22Rv1 (cell line): ENCODE measurements around the gene TMEM178B.

Experiments
- CTCF ChIP-seq: fragments of 450-650 bp; IDR thresholded peaks from 2 replicates; pipeline ENCODE4 v1.5.1; 2017; ENCODE audit warnings: mild to moderate bottlenecking
- ZFX ChIP-seq: fragments of 450-650 bp; IDR thresholded peaks from 2 replicates; pipeline ENCODE4 v1.6.1; 2017; ENCODE audit warnings: antibody characterized with exemption, borderline replicate concordance

- no peak for TF ChIP-seq CTCF
- TF ChIP-seq ZFX = no peak
These were observed 404.0 kb downstream of the TMEM178B start for GRCh38 chr7:141477865-141478264.
